NCI-H446 treated with DMSO at 0.1 percent for 48 hours (cell line): ENCODE measurements around the gene CACNA1S.

Experiments used
- DNase-seq: peaks from one replicate; lab custom pipeline; 2025; lab: John Stamatoyannopoulos, UW

CACNA1S gene

GRCh38 chr1:201140235-201140940, 28.2 kb upstream of the CACNA1S start:
- no peak for DNase-seq

- DNase-seq, result no peak
These were observed 27.5 kb upstream of the CACNA1S start for GRCh38 chr1:201139756-201140155.

- DNase-seq, result no peak
These were observed 27.1 kb upstream of the CACNA1S start for GRCh38 chr1:201139306-201139705.

GRCh38 chr1:201138311-201138840, 26.1 kb upstream of the CACNA1S start:
- no peak for DNase-seq

GRCh38 chr1:201137579-201138310, 25.5 kb upstream of the CACNA1S start:
- DNase-seq, result no peak

- no peak for DNase-seq
These were observed 24.8 kb upstream of the CACNA1S start for GRCh38 chr1:201137024-201137392.

GRCh38 chr1:201136355-201137023, 24.3 kb upstream of the CACNA1S start:
- no peak for DNase-seq

- DNase-seq, result no peak
These were observed 22.2 kb upstream of the CACNA1S start for GRCh38 chr1:201134405-201134804.

- DNase-seq, result no peak
These were observed 19.2 kb upstream of the CACNA1S start for GRCh38 chr1:201131398-201131797.

- no peak for DNase-seq
These were observed 16.7 kb upstream of the CACNA1S start for GRCh38 chr1:201128962-201129361.

GRCh38 chr1:201128476-201128875, 16.2 kb upstream of the CACNA1S start:
- no peak for DNase-seq

- no peak for DNase-seq
These were observed 15.7 kb upstream of the CACNA1S start for GRCh38 chr1:201127755-201128455.

GRCh38 chr1:201126832-201127754, 14.9 kb upstream of the CACNA1S start, which contains the start of gene ASCL5:
Gene ASCL5, minus strand, starts transcription at chr1:201127184. Its CDS starts 11,812 bp downstream, at chr1:201115372.
- DNase-seq, result no peak

- no peak for DNase-seq
These were observed 14.2 kb upstream of the CACNA1S start for GRCh38 chr1:201126463-201126831.

GRCh38 chr1:201125800-201126199, 13.6 kb upstream of the CACNA1S start:
- no peak for DNase-seq

GRCh38 chr1:201125019-201125418, 12.8 kb upstream of the CACNA1S start:
- no peak for DNase-seq

GRCh38 chr1:201123866-201124265, 11.6 kb upstream of the CACNA1S start:
- no peak for DNase-seq

GRCh38 chr1:201122321-201122957, 10.2 kb upstream of the CACNA1S start:
- no peak for DNase-seq

GRCh38 chr1:201119206-201120197, 7.3 kb upstream of the CACNA1S start:
- DNase-seq, result no peak
